Glomerular endothelial cell (primary cell): Measurements from ENCODE around the gene KIF12. TPM values are rescaled to one million over a fixed set of nuclear protein-coding genes. Genes with fewer than 3 reads are reported as not detected.

ENCODE experiments used
- DNase-seq: peaks from one replicate; pipeline ENCODE4 v3.0.0-alpha.2; 2011; ENCODE audit warnings: low read depth, low spot score; ENCODE audit errors: extremely low read depth
- total RNA-seq: library from RNA; depleted of rRNA; stranded (reverse); fragments of >200 nt; gene quantifications from 2 replicates; pipeline ENCODE4 v1.2.3, GENCODE V29; 2015

Gene KIF12
- total RNA-seq, 1 donor from 2014 or later, result 0.70 TPM

DNA sequence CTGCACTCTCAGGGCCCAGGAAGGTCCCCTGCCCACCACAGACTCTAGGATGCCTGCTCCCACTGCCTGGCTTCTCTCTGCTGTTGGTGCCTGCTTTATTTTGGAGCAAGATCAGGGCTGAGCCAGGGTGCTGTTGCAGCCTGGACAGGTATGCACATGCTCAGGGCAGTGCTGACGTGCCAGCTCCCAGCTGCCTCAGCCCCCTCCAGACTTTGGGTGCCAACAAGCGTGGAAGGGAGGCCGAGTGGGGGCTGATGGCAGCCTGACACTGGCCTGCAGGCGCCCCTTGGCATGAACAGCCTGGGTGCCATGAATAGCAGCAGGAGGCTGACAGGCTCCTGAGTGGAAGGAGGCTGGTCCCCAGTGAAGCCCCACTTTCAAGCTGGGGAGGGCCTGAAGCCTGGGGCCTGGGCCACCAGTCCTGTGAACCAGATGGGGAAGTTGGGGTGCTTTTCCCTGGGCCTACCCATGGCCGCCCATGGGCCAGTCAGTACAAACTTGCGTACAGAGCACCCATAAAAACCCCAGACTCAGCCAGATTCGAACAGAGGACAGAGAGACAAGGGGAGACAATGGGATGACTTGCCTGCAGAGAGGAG is 27.8 kb downstream of the KIF12 start:
- no peak for DNase-seq

DNA sequence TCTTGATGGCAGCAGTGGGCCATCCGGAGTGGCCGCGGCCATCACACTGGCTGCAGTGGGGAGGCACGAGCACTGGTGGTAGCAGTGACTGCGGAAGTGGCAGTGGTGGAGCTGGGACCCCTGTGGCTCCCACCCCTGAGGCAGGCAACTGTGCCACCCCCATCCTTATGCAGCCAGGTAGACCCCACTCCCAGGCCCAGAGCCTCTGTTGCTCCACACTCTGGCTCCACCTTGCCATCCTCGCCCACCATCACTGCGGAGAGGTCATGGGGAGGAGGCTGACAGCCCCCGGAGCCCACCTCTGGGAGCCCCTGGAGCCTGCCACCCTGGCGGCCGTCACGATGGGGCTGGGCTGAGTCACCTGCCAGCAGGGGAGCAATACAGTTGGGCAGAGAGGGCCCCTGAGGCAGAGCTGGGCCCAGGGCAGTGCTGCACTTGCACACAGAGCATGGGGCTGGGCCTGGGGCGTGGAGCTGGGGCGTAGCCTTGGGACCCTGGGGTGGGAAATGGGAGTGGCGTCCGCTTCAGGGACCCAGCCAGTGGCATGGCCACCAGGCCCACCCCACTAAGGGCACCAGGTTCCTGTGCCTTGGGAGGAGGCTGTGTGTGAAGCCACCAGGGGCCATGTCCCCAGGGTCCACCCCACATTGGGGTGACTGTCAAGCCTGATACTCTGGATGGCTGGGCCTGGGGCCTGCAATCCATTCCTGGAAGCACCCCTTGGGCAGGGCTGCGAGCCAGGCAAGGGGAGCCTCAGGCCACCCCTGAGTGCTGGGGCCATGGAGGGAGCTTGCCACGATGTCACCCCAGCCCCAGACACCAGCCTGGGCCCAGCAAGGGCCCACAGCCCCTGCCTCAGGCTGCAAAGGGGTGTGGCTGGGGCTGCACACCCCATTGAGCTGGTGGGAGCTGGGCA is 28.6 kb downstream of the KIF12 start:
- no peak for DNase-seq

GRCh38 chr9:114069476-114070187 is 29.5 kb downstream of the KIF12 start:
- DNase-seq, result no peak

DNA sequence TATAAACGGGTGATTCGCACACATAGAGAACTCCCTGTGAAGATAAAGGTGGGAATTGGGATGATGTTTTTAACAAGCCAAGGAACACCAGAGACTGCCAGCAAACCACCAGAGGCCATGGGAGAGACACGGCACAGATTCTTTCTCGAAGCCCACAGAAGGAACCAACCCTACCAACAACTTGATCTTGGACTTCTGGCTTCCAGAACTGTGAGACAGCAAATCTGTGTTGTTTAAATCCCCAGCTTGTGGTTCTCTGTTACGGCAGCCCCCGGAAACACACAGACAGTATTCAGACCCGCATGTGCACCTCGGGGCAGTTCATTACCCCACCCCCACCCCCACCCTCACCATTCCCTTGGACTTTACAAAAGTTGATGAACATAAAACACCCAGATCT is 33.8 kb downstream of the KIF12 start:
- no peak for DNase-seq

DNA sequence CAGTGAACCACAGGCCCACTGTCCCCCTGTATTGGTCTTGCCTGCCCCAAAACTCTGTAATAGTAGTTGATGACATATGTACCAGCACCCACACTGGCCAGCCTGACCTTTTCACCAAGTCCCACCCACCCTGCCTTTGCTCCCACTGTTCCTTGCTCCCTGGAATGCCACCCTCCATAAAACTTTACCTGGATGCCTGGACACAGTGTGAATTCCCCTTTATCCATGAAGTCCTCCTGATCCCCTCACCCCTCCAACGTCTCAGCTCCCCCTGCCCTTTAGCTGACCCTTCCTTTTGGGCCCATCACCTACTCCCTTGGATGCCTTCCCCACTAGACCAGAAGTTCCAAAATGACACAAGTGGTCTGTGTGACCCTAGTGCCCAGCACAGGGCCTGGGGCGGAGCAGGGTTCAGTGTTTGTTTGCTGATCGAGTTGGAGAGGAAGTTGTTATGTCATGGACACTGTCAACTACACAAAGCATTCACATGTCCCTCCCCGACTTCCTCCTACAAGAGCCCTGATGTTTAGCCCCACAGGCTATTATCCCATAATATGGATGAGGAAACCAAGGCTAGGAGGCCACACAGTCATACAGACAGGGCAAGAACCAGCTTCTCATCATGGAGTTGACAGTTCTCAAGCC is 37.1 kb downstream of the KIF12 start:
- DNase-seq, result no peak

- no peak for DNase-seq
Observed at GRCh38 chr9:114061292-114061691, 37.8 kb downstream of the KIF12 start.

- no peak for DNase-seq
Observed at GRCh38 chr9:114060711-114061110, 38.4 kb downstream of the KIF12 start.

DNA sequence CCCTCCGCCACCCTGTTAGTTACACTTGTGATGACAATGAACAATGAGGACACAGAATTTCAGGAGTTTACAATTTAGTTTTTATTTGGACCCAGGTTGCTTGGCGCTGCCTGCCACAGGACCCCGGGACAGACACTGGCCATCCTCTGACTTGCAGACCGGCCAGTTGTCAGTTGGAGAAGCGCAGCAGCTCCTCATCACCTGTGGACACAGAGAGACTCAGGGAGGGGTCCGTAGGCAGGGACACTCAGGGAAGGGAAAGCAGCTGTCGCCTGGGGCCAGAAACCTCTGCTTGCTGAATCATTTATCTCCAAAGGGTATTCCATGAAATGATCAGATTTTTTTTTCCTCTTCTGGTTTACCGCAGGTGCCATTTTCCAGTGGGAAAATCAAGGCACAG is 39.0 kb downstream of the KIF12 start:
- DNase-seq, result no peak

DNA sequence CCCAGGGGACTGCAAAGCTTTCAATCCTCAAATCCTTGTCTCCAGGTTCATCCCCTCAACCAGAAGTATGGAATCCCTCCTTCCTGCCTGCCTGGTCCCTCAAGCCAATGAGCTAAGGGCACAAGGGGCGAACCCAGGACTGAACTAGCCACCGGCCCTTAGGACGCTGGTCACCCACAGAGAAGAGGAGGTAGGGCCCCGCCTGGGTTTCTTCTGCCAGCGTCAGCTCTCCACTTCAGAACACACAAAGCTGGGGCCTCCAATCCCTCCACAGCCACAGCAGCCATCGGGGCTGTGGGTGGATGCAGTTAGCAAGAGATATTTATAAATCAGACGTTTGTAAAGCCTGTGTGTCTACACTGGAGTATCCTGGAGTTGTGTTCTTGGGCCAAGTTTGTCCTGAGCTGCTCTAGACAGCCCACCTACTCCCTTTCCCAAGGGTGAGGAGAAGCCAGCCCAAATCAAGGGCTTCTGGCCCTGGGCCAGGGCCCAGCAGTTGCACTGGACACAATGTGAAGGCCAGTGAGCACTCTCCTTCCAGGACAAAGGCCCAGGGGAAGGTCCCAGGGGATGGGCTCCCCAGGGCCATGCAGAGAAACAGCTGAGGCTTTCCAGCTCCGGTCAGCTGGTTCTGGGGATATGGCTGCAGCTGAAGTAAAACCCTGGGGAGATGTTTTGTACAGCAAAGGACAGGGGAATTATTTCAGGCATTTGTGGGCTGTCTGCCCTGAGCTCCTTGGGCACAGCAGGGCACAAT is 39.9 kb downstream of the KIF12 start:
- DNase-seq, result no peak

GRCh38 chr9:114058688-114059046 is 40.4 kb downstream of the KIF12 start:
- DNase-seq, result no peak

- no peak for DNase-seq
Observed at GRCh38 chr9:114057161-114057885, 41.8 kb downstream of the KIF12 start.

- no peak for DNase-seq
Observed at GRCh38 chr9:114056527-114056926, 42.6 kb downstream of the KIF12 start.

GRCh38 chr9:114055894-114056293 is 43.2 kb downstream of the KIF12 start:
- DNase-seq, result no peak

DNA sequence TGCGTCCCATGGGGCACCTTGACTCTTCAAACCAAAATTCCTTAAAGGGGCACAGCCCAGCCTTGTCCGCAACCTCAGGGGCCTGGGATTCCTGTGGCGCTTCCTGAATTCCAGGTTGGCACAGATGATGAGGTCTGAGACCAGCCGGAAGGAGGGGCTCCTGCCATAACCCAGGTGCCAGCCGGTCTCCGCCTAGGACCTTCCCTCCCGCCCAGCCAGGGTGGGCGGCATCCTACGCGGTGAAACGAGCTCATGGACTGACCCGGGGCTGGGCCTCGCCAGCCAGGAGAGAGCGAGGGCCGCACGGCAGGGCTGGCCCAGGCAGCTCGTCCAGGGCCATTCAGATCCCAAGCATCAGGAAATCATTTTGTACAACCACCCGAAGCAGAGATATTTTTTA is 44.0 kb downstream of the KIF12 start:
- DNase-seq, result no peak

GRCh38 chr9:114054191-114054690 is 44.9 kb downstream of the KIF12 start:
- no peak for DNase-seq

DNA sequence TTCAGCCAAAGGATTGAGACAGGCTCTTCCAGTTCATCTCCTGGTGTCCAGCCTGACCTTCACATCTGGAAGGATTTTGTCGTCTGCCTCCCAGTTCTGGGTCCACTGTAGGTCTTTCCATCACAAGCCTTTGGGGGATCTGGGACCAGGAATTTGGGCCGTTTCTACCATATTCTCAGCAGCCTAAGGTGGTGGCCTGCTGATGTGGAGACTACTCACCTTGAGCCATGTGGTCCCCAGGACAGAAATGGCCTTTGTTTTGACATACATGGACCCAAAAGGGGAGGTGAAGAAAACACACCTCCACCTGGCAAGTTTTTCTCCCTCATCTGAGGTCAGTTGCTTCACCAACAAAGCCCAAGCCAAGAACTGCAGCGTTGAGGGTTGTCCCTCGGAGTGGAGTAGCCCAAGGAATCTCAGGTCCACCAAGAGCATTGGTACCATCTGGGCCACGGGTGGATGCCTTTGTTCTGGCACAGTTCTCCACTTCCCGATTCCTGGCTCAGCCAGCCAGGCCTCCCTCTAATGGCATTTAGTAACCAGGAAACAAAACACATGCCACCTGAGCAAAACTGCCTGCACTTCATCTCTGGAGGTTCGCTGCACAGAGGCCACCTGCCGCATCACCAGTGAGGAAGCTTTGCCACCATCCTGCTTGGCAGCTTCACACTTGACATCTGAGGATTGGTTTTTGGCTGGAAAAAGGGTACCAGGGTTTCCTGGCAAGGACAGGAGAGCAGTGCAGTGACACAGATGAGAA is 45.7 kb downstream of the KIF12 start:
- DNase-seq, result no peak

GRCh38 chr9:114051706-114052105 is 47.4 kb downstream of the KIF12 start:
- no peak for DNase-seq

- DNase-seq, result no peak
Observed at GRCh38 chr9:114051281-114051680, 47.8 kb downstream of the KIF12 start.

- no peak for DNase-seq
Observed at GRCh38 chr9:114050646-114051045, 48.4 kb downstream of the KIF12 start.
